ENCODE data around the gene ASB7. TPM values are rescaled to one million over a fixed set of nuclear protein-coding genes. Genes with fewer than 3 reads are reported as not detected.

Gene ASB7, protein sequence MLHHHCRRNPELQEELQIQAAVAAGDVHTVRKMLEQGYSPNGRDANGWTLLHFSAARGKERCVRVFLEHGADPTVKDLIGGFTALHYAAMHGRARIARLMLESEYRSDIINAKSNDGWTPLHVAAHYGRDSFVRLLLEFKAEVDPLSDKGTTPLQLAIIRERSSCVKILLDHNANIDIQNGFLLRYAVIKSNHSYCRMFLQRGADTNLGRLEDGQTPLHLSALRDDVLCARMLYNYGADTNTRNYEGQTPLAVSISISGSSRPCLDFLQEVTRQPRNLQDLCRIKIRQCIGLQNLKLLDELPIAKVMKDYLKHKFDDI
- 11.0 and 13.5 TPM in 2 replicates for total RNA-seq

GRCh38 chr15:100602064-100602822 is at the start of gene ASB7, which contains the start of gene LINS1:
TSS of gene ASB7 (plus strand) at chr15:100602589. CDS start at chr15:100612217, 9,628 bp downstream.
TSS of gene LINS1 (minus strand) at chr15:100602184. CDS start at chr15:100580842, 21,342 bp downstream.

Small RNAs within 50 kb of the gene (small RNA-seq; reads per million reads assigned to genes)
- gene RF00019, result not detected
- gene RNU6-181P, result not detected

Other genes with a start within 250 kb of the ASB7 start
- not detected in 2 replicates for gene CERS3, start 73.6 kb upstream of the ASB7 start, total RNA-seq
- gene LINS1, start 405 bp upstream of the ASB7 start, total RNA-seq, result 14.3 and 15.1 TPM in 2 replicates